GM12872 (cell line): ENCODE results near the gene MARF1.

Experiments used
- CTCF ChIP-seq: IDR thresholded peaks from 3 replicates; pipeline ENCODE4 v1.5.1; 2011; ENCODE audit warnings: low read depth, mild to moderate bottlenecking, low read length, moderate library complexity; ENCODE audit not compliant: insufficient read depth

MARF1 gene

GRCh38 chr16:15605839-15606517, 37.0 kb downstream of the MARF1 start:
- no peak for TF ChIP-seq CTCF

GRCh38 chr16:15604460-15605440, 38.2 kb downstream of the MARF1 start:
- no peak for TF ChIP-seq CTCF

GRCh38 chr16:15602285-15603044, 40.5 kb downstream of the MARF1 start:
- no peak for TF ChIP-seq CTCF

- TF ChIP-seq CTCF, result no peak
Measured at GRCh38 chr16:15601212-15601879, 41.6 kb downstream of the MARF1 start.

GRCh38 chr16:15599303-15600070, 43.5 kb downstream of the MARF1 start:
- TF ChIP-seq CTCF, result no peak

- no peak for TF ChIP-seq CTCF
Measured at GRCh38 chr16:15598648-15599190, 44.2 kb downstream of the MARF1 start.
